HG03108 (cell line): ENCODE measurements around the gene CXCL12.

Experiments
- ATAC-seq: cut with Tn5 transposase; IDR thresholded peaks from one replicate; pipeline ENCODE4 v1.9.1; 2021; ENCODE audit warnings: moderate library complexity; ENCODE audit not compliant: unreplicated experiment

The CXCL12 gene

DNA sequence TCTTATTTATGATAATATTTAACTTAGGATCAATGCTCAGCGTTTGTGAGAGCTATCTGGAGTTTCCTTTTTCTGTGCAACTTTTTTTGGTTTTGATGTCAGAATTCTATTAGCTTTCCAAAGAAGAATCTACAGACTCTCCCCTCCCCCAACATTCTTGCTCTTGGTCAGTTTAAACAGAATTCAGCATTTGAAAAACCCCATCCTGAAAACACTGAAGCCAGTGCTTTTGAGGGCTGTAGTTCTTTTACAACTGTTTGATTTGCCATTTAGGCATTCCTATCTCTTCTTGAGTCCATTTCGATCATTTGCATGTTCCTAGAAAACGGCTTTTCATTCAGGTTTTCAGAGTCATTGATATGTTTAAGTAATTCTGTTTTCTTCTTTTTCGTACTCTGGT, 15.6 kb upstream of the CXCL12 start:
- no peak for ATAC-seq

DNA sequence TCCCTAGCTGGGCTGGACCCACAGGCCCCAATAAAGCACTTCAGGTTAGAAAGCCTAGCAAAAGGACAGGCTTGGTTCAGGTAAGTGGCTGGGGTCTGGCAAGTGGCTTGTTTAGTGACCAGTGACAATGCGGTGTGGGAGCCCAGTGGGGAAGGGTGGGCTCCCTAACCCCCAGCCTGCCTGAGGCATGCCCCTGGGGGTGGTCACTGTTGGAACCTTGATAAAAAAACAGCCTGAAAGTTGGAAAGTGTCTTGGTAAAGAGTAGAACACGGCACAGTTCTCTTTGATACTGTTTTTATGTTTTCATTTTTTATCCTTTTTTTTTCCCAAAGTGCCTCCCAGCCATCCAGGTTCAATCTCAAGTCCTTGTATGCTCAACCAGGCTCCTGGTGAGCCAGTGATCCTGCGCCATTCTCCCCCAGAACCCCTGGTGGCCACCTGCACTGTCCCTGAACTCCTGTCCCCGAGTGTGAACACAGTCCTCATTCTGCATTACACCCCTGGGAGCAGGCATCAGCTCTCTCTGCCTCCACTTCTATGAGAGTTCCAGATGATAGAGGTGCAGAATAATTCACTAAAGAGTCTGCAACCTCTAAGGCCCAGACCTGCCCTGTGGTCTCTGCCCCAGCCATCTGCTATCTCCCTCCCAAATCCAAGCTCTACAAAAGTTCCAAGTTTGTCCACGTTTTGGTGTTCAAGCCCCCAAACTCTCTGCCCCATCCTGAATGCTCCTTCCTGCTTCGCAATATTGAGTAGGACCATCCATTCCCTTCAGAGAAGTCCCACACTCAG, 15.0 kb upstream of the CXCL12 start:
- ATAC-seq, result no peak

DNA sequence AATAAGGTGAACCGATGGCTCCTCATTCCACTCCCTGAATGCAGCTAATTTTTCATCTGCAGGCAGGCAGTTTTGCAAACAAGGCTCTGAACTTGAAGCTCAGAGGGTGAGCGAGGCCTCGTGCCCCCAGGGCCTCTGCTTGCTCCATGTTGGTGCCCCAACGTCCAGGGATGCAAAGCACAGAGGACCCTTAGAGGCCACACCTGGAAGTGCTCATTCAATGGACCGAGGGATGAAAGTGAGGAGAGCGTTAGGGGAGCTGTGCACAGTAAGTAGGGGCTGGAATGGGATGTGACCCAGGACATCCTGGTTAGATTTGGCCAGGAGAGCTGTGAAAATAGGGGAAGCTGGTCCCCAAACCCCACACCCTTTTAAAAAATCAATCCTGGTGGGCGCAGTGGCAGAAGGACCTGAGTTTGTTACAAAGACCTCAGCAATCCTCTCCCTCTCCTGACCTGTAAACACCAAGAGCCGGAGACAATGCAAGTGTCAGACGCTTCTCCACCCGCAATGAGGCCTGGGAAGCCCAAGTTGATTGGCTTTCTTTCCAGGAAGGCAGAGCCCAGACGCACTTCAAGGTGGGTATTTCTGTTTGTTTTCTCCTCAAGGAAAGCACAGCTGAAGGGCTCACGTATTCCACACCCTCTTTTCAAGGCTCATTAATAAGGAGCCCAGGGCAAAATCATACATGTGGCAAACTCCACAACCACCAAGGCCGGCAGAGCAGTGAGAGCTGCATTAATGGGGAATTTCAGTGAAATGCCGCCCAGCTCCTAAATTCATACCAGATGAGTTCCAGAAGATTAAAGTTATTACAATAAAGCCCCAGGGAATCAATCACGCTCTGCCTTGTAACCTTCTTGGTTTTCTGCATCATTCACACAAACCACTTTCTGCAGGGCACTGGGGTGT, 14.1 kb upstream of the CXCL12 start:
- no peak for ATAC-seq

DNA sequence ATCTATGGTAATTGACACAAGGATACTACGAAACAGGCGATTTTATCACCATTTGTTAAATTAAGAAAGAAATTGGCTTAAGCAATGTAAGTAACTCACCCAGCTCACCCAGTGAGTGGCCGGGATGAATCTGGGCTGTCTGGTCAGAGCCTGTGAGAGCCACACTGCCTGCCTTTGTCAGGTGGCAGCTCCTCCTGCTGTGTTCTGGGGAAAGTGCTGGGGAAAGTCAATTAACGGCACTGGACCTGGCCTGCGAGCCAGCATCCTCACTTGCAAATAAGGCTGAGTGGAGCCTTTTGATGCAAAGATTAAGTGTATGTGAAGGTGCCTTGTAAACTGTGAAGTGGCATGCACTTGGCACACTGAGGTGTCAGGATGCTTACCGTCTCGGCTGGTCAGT, 13.4 kb upstream of the CXCL12 start:
- no peak for ATAC-seq

DNA sequence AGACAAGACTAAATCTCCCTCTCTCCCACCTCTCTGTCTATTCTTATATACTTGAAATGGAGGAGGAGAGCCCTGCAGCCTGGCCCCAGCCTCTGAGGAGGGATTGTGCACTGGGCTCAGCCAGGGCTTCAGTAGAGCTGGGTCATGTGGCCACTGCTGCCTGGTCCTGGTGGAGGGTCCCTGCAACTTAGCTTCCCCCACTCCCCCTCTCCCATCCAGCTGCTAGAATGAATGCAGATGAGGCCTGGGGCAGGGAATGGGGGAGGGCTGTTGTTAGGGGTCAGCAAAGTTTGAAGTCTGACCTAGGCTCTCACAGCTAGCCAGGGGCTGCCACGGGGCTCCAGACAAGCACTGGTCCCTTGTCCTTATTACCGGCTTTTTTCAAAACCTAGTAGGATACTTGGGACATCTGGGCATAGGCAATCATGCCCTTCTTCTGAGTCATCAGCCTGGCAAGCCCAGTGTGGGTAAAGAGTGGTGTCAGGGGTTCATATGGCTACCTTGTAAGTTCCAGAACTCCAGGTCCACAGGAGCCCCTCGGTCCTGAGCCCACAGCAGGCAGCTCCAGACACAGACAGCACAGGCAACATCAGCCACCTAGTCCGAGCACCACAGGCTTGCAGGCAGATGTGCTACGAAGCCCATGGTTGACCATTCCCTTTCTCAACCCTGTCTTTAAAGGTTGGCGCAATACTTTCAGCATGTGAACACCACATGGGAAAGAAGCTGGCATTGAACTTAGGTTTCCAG, 12.8 kb upstream of the CXCL12 start:
- no peak for ATAC-seq

DNA sequence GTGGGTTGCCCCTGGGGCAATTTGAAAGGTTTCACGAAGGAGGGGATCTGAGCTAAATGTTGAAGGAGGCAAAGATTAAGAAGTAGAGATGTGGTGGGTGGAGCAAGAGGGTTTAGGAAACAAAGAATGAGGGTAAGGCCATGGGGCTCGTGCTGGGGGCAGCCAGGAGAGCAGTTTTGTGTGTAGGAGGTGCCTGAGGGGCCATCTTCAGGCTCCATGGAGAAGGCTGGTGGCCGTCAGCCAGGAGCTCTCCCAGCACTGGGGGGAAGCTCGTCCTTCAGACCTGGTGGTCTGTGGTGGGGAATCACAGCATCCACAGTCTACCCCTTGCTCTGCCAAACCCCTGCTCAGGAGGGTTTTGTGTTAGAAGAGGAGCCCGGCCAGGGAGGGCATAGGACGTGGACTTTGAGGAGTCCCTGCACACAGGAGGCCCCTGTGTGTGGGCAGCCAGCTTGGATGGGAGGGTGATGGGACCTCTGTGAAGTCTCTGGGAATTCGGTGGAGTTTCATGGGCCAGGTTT, 11.8 kb upstream of the CXCL12 start:
- ATAC-seq, result no peak

DNA sequence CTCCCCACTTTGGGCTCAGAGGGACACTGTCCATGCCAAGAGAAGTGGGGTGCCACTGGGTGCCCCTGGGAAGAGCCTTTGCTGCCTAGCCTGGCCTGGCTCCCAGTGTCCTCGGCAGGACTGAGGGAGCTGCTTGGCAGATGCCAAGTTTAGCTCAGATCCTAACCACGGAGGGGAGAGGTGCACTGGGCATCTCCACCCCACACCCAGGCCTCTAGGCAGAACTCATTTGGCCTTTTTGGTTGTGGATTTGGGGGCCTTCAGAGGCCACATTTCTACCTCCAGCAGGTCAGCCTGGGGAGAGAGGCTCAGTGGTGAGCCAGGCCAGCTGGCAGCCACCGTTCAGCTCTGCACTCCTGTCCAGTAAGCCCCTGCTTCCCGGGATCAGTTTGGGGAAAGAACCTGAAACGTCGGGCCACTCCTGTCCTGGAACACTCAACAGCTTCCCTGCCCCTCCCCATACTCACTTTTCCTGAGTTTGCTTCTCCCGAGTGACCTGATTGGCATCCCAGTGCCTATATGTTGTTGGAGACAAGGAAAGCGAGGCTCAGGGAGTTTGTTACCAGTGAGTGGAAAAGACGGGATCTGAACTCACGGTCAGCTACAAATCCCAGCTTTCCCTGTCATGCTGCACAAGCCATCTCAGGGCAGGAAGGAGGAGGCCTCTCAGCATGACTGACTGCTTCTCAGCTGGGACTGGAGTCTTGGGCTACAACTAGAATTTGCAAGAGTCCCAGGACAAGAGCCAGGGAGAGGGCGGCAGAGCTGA, 11.2 kb upstream of the CXCL12 start:
- no peak for ATAC-seq

DNA sequence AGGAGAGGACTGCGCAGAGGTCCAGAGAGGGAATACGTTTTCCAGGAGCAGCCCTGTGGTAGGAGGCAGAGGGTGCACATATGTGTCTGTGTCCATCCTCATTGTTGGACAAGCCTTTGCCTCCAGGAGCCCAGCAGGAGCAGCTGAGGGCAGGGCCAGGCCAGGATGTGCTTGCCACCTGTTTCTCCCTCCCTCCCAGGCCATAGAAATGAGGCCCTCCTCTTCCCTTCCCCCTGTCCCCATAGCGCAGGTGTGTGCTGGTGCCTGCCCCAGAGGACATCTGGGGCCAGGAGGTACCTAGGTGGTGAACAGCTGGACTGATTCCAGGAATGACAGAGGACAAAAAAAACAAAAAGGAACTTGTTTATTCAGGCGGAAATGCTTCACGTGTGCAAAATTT, 10.5 kb upstream of the CXCL12 start:
- ATAC-seq, result no peak

DNA sequence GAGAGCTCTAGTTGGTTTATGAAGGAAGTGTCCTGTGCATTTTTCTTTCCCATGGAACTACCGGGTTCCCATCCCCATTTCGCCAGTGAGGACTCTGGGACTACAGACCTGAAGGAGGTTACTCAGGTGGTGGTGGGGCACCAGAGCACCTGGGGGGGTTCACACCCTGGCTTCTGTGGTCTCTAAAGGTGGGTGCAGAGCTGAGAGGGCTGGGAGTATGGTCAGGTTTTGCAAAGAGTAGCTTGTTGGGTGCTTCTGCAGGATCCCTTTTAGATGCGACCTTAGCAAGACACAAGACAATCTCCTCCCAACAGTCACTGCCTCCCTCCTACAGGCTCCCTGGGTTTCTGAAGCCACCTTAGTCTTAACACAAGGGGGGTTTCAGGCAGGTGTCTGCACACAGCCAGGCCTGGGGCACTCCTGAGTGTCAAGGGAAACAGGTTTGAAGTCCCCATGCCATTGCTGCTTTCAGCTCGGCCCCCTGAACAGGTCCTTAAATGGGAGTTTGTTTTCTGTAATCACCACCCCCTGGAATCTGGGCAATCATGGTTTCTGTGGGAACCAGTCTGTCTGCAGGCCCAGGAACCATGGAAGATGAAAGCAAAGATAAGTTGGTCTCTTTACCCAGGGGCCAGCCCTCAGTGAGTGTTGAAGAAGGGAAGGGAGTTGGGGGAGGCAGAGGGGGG, 9.9 kb upstream of the CXCL12 start:
- no peak for ATAC-seq

DNA sequence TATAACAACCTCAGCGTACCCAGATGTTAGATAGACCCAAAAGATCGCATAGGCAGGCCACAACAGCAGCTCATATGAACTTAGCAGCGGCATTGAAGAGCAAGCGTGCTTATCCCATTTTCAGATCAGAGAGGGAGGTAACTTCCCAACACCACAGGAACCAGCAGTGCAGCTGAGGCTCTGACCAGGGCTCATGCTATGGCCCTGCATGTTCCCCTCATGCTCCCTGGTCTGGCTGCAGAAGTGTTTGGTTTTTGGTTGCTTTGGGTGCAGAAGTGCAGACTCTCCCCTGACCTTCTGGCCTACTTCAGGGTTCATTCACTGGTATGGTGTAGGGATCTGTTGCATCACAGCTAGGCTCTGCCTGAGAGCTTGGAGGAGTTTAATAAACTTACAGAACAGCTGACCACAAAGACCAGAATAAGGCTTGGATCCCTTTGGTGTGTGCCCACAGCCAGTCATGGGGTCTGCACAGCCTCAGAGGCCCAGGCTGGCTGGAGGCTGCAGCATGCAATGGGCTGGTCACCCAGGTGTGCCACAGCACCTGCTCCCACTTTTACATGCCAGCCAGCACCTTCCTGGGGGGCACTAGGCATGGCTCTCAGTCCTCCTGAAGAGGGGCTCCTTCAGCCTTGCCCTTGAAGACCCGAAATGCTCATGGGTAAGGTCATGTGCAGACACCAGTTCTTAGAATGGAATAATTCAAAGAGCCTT, 9.1 kb upstream of the CXCL12 start:
- no peak for ATAC-seq

DNA sequence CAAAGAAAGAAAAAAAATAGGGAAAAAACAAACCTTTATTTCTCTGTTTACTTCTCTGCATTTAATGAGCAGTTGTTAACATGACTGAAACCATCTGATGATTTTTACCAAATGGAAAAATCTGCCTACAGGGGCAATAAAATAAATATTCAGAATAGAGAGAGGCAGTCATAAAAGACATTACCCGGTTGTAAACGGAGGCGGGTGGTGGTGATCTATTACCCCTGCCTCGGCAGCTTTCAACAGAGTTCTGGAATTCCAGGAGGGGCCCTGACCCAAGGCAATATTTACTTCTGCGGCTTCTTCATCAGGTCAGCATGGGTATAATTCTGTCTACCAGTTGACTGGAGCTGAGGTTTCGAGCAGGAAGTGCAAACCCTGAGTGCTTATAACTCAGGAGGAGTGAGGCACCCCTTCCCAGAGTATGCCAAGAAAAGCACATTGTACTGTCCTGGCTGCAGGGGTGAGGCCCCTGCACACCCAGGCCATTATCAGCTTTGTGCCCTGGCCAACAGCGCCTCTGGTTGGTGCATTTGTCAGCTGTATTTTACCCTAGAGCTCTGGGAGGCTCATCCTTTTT, 8.2 kb upstream of the CXCL12 start:
- no peak for ATAC-seq

DNA sequence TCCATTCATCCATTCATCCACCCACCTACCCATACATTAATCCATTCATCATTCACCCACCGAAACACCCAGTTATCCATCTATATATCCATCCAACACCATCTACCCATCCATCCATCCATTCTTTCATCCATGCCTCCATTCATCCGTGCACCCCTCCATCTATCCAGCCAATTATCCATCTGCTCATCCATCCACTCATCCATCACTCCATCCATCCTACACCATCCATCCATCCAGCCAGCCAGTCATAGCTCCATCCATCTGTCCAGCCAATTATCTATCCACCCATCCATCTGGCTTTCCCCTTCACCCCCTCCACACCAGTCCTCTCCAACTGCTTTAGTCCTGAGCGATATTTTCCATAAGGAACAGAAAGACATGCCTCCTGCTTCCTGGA, 7.5 kb upstream of the CXCL12 start:
- ATAC-seq, result no peak

DNA sequence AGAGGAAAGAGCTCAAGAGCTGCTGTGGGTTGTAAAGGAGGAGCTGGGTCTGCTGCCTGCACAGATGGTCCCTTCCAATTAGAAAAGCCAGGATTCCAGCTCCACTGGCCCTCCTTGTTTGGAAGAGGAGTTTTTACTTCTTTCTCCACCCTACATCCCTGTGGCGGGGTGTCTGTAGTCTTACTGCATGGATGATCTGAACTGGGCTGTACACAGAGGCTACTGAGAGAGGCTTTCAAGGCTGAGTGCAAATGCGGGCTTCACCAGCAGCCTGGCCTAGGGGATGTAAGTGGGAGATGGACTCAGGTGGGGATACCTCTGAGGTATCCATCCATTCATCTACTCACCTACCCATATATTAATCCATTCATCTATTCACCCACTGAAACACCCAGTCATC, 7.1 kb upstream of the CXCL12 start:
- ATAC-seq, result no peak

DNA sequence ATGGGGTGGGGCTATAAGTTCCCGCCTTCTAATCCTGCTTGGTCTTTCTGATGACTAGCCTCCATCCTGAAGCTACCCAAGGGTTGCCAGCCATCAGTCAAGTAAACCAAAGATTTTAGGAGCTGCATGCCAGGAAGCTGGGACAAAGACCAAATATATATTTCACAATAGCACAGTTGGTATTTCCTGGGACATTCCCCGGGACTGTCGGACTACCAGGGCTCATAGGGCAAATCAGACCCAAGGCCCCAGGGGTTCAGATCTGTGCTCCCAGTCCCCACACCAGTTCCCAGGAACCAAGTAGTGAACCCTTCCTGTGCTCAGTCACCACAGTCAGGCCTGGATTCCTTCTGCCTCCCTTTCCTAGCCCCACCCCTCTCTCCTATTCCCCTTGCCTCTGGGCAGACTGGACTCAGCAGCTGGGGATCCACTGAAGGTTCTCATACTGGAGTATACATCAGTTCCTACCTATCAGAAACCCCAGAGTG, 5.7 kb upstream of the CXCL12 start:
- no peak for ATAC-seq

DNA sequence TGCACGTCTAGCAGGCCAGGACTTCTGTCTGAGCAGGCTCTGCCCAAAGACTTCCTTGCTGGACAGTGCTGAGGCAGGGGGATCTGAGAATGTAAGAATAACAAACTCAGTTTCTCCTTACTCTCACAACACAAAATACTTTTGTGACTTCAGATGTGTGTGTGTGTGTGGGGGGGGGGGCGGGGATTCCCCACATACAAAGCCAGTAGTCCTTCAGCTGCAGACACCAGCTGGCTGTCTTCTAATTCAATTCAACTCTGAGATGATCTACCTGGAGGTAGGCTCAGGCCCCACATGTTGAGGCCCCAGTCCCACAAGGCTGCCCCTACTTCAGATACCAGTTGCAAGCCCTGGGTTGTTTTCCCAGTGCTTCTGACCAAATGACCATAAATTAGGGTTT, 4.7 kb upstream of the CXCL12 start:
- ATAC-seq, result no peak

DNA sequence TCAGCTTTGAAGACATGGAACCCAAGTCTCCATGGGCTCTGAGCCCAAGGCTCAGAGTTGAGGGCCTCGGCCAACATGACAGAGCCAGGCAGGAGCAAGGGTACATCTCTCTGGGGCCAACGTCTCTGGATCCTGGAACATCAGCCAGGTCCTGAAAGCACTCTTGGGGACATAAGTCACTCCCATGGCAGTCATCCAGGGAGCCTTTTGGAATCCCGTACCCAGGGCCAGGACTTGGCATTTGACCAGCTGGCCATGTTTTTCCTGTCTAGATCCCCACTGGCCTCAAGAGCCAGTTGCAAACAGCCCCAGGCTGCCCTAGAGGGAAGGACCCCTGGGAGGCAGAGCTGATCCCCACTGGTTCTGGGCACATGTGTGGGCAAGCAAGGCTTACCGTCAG, 4.3 kb upstream of the CXCL12 start:
- no peak for ATAC-seq

DNA sequence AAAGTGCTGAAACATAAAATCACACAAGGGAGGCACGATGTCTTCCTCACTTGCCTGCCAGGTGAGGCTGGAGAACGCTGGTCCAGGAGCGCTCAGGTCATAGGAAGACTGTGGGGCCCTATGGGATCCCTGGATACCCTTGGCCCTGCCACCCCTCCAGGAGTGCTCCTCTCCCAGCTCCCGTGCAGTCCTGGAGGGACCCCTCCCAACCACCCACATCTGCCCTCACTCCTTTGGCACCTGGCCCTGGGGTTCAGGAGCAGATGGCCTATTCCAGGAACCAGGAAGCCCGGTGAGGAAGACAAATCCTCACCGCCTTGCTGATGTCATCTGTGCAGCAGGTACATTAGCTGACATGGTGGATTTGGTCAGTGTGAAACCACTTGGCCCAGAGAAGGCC, 3.7 kb upstream of the CXCL12 start:
- ATAC-seq, result no peak

DNA sequence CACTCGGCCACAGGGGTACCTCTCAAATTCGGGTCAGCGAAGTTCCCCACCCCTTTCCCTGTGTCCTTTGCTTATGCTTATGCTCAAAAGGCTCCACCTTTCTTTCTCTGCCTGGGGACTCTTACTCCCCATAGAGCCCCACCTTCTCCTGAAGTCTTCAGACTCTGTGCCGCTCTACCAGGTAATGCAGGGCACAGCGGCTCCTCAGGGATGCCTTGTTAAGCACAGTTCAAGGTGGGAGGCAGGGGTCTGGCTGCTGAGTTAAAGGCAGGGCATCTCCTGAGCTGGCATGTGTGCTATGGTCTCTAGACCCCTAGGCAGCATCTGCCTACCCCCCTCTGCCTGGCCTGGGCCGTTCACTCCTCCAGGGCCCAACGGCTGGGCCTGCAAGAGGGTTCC, 3.0 kb upstream of the CXCL12 start:
- ATAC-seq, result no peak

DNA sequence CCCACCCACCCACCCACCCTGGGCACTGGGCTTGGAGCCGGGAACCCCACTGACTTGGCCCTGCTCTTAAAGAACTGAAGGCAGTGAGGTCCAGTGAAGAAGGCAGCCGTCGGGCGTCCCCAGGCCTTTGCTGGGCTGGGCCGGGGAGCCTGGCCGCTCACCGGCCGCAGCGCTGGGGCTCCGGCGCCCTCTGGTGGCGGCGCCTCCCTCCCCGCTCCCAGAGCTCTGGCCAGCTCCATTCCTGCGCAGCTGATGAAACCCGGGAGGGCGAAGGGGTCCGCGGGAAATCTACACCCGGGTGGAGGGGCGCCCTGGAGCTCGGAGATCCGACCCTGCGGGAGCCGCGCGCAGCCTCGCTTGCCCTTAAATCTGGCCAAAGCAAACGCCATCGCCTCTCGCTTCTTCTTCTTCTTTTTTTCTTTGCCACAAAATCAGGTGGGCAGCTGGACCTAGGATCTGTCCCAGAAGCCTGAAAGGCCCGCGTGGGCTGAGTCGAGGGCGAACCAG, 1.7 kb upstream of the CXCL12 start:
- no peak for ATAC-seq
